OCI-LY3 (cell line): ENCODE data around the gene CHCHD4.

Experiments
- EZH2phosphoT487 ChIP-seq: fragments of 200-600 bp; shearing (Covaris generic); IDR thresholded peaks from 2 replicates; pipeline ENCODE4 v1.6.1; 2018; ENCODE audit warnings: antibody characterized with exemption, mixed run types, low read depth
- TF ChIP-seq, protein P1 (sequence below): fragments of 200-600, 300-600 bp; sonication (generic); IDR thresholded peaks from 2 replicates; pipeline ENCODE4 v1.5.1; 2014; ENCODE audit warnings: antibody characterized with exemption, low read length, low read depth

DNA sequence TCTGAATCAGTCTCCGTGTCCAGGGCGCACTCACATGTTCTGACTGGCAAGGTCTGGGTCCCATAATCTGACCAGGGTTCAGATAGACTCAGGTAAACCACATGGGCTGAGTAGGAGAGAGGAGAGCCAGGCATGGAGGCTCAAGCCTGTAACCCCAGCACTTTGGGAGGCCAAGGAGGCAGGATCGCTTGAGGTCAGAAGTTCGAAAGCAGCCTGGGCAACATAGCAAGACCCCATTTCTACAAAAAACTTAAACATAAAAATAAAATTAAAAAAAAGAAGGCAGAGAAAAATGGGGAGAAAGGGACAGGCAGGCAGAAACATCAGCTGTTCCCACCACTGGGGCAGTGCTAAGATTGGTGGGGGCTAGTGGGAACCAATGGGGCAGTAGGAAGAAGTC is 5.6 kb upstream of the CHCHD4 start:
- TF ChIP-seq, protein P1, sequence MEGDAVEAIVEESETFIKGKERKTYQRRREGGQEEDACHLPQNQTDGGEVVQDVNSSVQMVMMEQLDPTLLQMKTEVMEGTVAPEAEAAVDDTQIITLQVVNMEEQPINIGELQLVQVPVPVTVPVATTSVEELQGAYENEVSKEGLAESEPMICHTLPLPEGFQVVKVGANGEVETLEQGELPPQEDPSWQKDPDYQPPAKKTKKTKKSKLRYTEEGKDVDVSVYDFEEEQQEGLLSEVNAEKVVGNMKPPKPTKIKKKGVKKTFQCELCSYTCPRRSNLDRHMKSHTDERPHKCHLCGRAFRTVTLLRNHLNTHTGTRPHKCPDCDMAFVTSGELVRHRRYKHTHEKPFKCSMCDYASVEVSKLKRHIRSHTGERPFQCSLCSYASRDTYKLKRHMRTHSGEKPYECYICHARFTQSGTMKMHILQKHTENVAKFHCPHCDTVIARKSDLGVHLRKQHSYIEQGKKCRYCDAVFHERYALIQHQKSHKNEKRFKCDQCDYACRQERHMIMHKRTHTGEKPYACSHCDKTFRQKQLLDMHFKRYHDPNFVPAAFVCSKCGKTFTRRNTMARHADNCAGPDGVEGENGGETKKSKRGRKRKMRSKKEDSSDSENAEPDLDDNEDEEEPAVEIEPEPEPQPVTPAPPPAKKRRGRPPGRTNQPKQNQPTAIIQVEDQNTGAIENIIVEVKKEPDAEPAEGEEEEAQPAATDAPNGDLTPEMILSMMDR = no peak
- no peak for TF ChIP-seq EZH2phosphoT487
